Measurements from ENCODE around the gene KCNN3.
"Not testable (repeated sequence)": the region's sequence is repeated elsewhere in the genome, so short reads cannot be mapped to it uniquely, and the experiment has no call there.

KCNN3 gene

DNA sequence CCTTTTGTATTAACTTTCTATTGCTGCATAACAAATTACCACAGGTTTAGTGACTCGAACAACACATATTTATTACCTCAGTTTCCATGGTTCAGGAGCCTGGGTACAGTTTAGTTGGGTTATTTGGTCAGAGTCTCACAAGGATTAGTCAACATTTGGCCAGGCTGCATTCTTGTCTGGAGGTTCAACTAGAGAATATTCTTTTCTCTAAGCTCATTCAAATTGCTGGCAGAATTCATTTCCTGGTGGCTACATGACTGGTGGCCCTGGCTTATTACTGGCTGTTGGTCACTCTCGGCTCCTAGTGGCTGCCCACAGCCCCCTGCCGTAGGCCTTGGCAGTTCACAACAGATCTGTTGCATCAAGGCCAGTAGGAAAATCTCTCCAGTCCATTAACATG lies 181.0 kb downstream of the KCNN3 start:
- in situ Hi-C loops (cut with HindIII; ENCODE audit: low sequenced_read_pairs): no loop called here

DNA sequence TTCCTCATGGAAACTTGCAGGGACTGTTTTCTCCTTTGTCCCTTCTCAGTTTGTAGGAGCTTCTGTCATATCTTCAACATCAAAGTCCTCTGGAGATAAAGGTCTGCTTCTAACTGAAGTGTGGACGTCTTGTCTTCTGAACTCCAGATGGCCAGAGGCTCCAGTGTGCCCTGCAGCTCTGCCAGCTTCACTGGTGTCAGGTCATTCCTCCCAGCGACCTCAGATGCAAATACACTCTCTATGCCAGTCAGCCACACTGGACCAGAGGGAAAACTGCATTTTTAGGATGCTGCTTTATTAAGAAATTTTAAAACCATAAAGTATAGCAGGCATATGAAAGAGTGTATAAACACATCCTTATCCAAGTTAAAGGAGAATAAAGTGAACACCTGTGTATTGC lies 183.6 kb downstream of the KCNN3 start:
- in situ Hi-C loops (cut with HindIII; ENCODE audit: low sequenced_read_pairs): no loop called here
- H3K4me3 ChIP-seq (ENCODE audit: low read depth, low read length): no peak overlapping the region
- DNase-seq (ENCODE audit: low read depth, low spot score): no peak
- TF ChIP-seq, protein P1, sequence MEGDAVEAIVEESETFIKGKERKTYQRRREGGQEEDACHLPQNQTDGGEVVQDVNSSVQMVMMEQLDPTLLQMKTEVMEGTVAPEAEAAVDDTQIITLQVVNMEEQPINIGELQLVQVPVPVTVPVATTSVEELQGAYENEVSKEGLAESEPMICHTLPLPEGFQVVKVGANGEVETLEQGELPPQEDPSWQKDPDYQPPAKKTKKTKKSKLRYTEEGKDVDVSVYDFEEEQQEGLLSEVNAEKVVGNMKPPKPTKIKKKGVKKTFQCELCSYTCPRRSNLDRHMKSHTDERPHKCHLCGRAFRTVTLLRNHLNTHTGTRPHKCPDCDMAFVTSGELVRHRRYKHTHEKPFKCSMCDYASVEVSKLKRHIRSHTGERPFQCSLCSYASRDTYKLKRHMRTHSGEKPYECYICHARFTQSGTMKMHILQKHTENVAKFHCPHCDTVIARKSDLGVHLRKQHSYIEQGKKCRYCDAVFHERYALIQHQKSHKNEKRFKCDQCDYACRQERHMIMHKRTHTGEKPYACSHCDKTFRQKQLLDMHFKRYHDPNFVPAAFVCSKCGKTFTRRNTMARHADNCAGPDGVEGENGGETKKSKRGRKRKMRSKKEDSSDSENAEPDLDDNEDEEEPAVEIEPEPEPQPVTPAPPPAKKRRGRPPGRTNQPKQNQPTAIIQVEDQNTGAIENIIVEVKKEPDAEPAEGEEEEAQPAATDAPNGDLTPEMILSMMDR (IDR thresholded peaks at IDR 0.05; ENCODE audit: low read depth, low read length): no peak

More for the DNA sequence above, 181.0 kb downstream of the KCNN3 start:
- TF ChIP-seq, protein P1 (IDR thresholded peaks at IDR 0.05; ENCODE audit: low read depth, low read length): no peak
- no peak for DNase-seq (ENCODE audit: low read depth, low spot score)
- no peak overlapping the region for H3K4me3 ChIP-seq (ENCODE audit: low read depth, low read length)

DNA sequence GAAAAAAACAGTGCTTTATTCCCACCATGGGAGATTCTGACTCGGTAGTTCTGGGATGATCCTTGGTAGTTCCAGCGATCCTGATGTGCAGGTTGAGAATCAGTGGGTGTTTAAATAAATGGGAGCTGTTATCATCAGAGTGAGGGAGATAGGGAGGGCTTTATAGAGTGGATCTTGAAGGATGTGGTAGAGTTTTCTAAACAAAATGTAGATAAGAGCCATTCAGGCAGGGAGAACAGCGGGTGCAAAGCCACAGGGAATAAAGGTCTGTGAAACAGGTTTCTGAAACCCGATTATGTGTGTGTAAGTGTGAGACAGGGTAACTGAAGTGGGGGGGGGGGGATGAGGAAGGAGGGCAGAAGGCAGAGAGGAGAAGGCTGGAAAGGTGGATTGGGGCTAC lies 186.3 kb downstream of the KCNN3 start:
- in situ Hi-C loops (cut with HindIII; ENCODE audit: low sequenced_read_pairs): no loop called here
- TF ChIP-seq, protein P1 (IDR thresholded peaks at IDR 0.05; ENCODE audit: low read depth, low read length): no peak
- no peak for DNase-seq (ENCODE audit: low read depth, low spot score)

DNA sequence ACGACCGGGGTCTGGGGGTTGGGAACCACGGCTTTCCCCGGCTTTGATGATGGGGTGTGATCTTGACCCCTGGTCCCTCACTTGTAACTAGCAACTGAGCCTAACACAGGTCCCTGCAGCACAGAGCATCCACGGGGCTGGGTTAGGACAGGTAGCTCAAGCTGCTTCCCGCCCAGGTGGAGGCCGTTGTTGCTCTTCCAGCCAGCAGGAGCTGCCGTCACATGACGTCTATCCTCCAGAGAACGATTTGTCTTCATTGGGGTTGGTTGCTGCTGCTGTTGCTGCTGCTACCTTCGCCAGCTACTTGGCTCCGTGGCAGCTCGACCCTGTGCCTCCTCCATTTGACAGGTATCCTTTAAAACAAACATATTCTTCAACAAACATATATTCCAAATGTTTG lies 187.8 kb downstream of the KCNN3 start:
- TF ChIP-seq, protein P1 (IDR thresholded peaks at IDR 0.05; ENCODE audit: low read depth, low read length): no peak
- in situ Hi-C loops (cut with HindIII; ENCODE audit: low sequenced_read_pairs): no loop called here
- no peak overlapping the region for H3K4me3 ChIP-seq (ENCODE audit: low read depth, low read length)
- no peak for DNase-seq (ENCODE audit: low read depth, low spot score)

More for the DNA sequence above, 186.3 kb downstream of the KCNN3 start:
- no peak overlapping the region for H3K4me3 ChIP-seq (ENCODE audit: low read depth, low read length)

DNA sequence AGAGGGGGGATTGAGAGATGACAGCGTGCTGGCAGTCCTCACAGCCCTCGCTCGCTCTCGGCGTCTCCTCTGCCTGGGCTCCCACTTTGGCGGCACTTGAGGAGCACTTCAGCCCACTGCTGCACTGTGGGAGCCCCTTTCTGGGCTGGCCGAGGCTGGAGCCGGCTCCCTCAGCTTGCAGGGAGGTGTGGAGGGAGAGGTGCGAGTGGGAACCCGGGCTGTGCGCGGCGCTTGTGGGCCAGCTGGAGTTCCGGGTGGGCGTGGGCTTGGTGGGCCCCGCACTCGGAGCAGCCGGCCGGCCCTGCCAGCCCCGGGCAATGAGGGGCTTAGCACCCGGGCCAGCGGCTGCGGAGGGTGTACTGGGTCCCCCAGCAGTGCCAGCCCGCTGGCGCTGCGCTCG lies 192.2 kb downstream of the KCNN3 start:
- in situ Hi-C loops (cut with HindIII; ENCODE audit: low sequenced_read_pairs); H3K4me3 ChIP-seq (ENCODE audit: low read depth, low read length); DNase-seq (ENCODE audit: low read depth, low spot score): not testable (repeated sequence)

DNA sequence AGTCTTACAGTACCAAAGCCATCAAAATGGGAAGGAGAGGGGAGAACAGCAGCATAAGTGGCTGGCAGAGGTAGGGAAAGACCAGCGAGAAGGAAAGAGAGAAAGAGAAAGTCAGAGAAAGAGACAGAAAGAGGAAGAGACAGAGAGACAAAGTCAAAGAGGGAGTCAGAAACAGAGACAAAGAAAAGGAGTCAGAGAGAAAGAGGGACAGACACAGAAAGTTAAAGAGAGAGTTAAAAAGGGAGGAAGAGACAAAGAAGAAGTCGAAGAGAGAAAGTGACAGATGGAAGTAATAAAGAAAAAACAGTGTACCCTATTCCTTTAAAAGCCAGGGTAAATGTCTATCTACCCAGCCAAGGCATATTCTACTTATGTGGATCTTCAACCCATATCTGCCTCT lies 193.2 kb downstream of the KCNN3 start:
- in situ Hi-C loops (cut with HindIII; ENCODE audit: low sequenced_read_pairs); H3K4me3 ChIP-seq (ENCODE audit: low read depth, low read length); DNase-seq (ENCODE audit: low read depth, low spot score): not testable (repeated sequence)

DNA sequence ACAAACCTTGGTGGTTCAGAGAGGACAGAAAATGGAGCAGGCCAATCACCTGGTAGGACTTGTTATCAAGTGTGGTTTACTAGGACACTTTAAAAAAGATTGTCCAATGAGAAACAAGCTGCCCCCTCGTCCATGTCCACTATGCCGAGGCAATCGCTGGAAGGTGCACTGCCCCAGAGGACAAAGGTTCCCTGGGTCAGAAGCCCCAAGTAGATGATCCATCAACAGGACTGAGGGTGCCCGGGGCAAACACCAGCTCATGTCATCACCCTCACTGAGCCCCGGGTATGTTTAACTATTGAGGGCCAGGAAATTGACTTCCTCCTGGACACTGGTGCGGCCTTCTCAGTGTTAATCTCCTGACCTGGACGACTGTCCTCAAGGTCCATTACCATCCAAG lies 195.6 kb downstream of the KCNN3 start:
- DNase-seq (ENCODE audit: low read depth, low spot score); H3K4me3 ChIP-seq (ENCODE audit: low read depth, low read length); in situ Hi-C loops (cut with HindIII; ENCODE audit: low sequenced_read_pairs): not testable (repeated sequence)

DNA sequence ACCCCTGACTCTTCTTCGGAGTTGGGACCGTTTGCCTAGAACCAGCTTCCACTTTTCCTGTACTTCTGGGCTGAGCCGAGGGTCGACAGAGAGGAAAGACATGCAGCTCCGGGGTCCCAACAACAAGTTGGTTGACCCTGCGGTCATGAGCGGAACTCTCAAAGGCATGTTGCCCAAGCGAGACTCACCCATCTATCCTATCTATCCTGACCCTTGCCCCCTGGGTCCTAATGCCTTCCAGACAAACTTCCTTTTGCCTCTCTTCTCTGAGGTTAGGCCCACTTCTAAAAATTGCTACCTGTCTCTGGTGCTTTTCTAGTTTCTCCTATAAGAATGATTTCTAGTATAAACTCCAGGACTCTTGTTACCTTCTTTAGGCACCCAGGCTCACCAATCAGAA lies 197.8 kb downstream of the KCNN3 start:
- DNase-seq (ENCODE audit: low read depth, low spot score); H3K4me3 ChIP-seq (ENCODE audit: low read depth, low read length); in situ Hi-C loops (cut with HindIII; ENCODE audit: low sequenced_read_pairs): not testable (repeated sequence)

DNA sequence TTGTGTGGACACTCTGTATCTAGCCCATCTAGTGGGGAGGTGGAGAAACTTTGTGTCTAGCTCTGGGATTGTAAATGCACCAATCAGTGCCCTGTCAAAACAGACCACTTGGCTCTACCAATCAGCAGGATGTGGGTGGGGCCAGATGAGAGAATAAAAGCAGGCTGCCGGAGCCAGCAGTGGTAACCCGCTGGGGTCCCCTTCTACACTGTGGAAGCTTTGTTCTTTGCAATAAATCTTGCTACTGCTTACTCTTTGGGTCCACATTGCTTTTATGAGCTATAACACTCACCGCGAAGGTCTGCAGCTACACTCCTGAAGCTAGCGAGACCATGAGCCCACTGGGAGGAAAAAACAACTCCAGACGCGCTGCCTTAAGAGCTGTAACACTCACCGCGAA lies 198.7 kb downstream of the KCNN3 start:
- DNase-seq (ENCODE audit: low read depth, low spot score); in situ Hi-C loops (cut with HindIII; ENCODE audit: low sequenced_read_pairs); H3K4me3 ChIP-seq (ENCODE audit: low read depth, low read length): not testable (repeated sequence)

DNA sequence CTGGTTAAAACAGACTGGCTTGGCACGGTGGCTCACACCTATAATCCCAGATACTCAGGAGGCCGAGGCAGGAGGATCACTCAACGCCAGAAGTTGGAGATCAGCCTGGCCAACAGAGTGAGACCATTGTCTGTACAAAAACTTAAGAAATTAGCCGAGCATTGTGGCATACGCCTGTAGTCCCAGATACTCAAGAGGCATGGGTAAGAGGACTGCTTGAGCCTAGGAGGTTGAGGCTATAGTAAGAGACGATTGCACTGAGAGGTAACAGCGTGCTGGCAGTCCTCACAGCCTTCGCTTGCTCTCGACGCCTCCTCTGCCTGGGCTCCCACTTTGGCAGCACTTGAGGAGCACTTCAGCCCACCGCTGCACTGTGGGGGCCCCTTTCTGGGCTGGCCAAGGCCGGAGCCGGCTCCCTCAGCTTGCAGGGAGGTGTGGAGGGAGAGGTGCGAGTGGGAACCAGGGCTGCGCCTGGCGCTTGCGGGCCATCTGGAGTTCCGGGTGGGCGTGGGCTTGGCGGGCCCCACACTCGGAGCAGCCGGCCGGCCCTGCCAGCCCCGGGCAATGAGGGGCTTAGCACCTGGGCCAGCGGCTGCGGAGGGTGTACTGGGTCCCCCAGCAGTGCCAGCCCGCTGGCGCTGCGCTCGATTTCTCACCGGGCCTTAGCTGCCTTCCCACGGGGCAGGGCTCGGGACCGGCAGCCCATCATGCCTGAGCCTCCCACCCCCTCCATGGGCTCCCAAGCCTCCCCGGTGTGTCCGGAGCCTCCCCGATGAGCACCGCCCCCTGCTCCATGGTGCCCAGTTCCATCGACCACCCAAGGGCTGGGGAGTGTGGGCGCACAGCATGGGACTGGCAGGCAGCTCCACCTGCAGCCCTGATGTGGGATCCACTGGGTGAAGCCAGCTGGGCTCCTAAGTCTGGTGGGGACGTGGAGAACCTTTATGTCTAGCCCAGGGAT lies 199.5 kb downstream of the KCNN3 start:
- H3K4me3 ChIP-seq (ENCODE audit: low read depth, low read length); in situ Hi-C loops (cut with HindIII; ENCODE audit: low sequenced_read_pairs); DNase-seq (ENCODE audit: low read depth, low spot score): not testable (repeated sequence)
